GM19467 (cell line): ENCODE measurements around the gene KRT16.
"Not testable (repeated sequence)": the region's sequence is repeated elsewhere in the genome, so short reads cannot be mapped to it uniquely, and the experiment has no call there.

ENCODE experiments used
- ATAC-seq: cut with Tn5 transposase; IDR thresholded peaks from one replicate; pipeline ENCODE4 v1.9.1; 2021; ENCODE audit warnings: mild to moderate bottlenecking, moderate library complexity; ENCODE audit not compliant: unreplicated experiment

Gene KRT16

DNA sequence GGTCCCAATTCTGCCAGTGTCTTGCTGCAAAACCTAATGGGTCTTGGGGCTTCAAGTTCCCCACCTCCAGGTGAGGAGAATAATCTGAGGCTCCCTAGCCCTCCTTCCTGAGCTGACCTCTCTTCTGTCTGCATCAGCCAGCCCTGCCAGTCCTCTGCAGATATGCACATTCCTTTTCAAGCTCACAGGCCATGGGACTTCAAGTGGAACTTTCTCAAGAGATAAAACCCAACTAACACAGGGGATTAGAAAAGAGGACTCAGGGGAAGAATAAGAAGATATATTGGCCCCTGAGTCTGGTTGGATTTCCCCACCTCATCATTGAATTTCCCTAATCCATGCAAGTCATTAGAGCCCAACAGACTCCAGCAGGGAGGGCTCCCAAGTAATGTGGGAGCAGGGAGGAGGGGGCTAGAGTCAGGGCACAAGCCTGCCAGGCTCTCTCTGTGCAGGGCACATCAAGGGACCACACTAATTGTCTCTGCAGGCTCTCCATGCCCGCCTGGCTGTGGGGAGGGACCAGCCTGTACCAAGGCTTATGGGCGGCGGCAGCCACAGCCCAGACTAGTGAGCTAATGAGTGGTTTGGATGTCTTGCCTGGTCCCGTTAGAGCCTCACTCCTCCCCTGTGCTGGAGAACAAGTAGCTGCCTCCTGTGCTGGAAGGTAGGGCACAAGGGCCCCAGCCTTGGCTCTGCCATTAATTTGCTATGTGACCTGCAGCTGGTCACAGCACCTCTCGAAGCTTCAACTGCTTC lies 27.1 kb downstream of the KRT16 start:
- no peak for ATAC-seq

DNA sequence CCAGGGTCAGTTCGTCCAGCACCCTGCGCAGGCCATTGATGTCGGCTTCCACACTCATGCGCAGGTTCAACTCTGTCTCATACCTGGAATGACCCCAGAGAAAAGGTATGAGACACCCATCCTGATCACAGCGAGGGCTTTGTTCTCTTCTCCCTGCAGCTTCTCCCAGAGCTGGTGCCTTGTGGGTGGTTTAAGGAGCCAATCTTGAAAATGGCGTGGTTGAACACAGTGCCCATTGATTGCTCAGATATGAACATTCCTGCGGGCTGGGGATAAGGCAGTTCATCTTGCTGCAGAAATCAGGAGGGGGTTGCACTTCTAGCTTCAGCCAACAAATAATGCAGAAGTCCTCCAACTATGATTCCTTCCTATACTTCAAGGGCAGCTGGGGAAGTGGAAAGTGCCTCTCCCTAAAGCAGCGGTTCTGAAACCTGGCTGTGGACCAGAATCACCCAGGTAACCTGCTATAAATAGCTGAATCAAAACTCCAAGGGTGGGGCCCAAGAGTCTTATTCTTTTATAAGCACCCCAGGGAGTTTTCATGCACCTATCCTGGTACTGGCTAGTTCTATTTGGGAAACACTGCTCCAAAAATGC lies 28.1 kb downstream of the KRT16 start:
- ATAC-seq = not testable (repeated sequence)

DNA sequence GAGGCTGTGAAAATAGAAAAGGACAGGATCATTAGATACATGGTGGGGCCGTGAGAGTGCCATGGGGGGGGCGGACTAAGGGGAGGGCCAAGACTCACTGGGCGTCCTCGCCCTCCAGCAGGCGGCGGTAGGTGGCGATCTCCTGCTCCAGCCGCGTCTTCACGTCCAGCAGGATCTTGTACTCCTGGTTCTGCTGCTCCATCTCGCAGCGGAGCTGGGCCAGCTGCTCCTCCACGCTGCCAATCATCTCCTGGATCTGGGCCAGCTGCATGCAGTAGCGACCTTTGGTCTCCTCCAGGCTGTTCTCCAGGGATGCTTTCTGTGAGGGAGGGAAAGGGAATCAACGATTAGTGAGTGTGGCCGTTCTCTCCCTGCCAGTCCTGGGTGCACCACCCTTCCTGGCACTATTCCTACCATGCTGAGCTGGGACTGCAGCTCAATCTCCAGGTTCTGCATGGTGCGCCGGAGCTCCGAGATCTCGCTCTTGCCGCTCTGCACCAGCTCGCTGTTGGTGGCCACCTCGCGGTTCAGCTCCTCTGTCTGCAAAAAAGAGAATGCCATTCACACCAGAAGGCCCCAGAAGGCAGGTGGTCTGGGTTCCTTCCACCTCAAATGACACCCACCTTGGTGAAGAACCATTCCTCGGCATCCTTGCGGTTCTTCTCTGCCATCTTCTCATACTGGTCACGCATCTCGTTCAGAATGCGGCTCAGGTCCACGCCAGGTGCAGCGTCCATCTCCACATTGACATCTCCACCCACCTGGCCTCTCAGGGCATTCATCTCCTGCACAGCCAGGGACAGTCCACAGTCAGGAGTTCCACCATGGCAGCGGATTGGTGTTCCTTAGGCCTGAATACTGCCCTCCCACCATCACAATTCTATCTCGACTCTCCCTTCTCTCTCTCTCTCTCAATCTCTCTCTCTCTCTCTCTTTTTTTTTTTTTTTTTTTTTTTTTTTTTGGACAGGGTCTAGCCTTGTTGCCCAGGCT lies 29.1 kb downstream of the KRT16 start:
- no peak for ATAC-seq

DNA sequence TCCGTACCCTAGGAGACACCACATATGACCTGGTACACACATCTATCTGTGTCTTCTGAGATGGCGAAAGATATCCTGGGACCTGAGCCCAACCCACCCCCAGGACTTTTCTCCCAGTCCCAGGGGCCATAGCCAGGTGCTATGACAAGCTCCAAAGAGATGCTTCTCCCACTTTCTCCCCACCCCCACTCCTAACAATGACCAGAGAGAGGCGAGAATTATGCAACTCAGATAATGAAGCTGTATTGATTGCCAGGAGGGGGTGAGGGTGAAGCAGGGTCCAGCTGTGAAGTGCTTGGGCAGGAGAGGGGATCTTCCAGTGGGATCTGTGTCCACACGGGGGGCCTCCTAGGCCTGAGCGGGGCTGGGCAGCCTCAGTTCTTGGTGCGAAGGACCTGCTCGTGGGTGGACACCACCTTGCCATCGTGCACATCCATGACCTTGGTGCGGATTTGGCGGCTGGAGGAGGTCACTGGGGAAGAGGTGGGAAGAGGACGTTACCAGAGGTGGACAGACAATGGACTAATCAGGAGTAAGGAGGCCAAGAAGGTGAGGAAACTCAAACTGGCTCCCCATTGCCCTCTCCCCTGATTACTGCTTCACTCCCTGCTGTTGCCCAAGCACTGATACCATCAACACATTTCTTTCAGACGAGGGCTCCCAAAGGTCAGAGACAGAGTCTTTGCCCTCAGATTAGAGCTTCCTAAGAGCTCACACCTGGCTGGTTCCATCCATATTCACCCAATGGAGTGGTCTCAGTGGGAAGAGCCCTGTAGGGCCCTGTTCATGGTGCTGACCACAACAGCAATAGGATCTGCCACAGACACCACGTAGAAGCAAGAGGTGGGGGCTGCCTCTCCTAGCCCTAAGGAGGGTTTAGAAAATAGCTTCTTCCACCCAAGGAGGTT lies 30.3 kb downstream of the KRT16 start:
- ATAC-seq = not testable (repeated sequence)

DNA sequence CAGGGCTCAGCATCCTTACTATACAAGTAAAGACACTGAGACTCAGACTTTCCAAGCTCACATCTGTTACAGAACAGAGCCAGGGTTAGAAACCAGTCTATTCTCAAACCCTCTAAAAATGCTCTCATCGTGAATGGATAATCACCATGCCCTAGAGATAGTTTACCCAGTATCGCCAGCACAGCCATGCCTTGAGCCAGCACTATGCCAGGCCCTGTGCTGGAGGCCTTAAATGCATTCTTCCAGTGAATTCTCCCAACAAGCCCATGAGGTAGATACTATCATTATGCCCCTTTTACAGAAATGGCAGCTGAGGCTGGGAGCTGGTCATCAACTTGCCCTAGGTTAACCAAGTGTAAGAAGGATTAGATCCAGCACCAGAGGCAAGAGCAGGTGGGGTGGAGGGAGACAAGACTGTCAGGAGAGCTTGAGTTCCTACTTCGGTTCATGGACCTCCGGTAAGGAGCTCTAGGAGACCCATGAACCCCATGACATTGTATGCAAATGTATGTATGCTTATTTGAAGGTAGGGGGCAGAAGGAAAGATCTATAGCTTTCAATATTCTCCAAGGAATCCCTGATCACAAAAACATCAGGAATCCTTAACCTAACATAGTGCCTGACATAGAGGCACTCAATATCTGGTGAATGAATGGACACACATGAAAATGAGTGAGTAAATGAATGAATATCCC lies 31.1 kb downstream of the KRT16 start:
- no peak for ATAC-seq

DNA sequence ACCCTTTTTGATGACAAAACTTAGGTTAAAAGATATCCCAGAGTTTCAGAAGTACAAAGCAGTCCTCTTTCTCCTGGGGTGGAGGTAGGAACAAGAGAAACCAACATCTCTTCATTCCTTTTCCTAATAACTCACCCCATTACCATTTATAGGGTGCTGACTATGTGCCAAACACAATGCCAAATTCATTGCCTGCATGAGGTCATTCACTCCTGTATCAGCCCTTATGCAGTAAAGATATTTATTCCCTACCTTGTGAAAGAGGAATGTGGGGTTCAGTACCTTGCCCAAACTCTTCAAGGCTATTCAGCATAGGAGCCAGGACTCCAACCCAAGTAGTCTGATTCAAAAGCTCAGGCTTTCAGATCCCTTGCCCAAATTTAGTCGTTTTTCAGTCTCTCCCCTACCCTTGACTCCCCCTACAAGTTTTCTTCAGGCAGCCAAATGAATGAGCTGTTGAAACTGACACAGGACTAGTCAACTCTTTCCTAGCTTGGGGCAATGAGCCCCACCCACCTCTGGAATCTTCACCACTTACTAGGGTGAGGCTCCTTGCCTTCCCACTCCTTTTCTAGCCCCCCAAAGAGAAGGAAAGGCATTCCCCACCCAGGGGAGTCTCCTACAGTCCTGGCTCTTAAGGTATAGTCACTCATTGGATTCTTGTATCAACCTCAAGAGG lies 31.7 kb downstream of the KRT16 start:
- ATAC-seq = no peak

DNA sequence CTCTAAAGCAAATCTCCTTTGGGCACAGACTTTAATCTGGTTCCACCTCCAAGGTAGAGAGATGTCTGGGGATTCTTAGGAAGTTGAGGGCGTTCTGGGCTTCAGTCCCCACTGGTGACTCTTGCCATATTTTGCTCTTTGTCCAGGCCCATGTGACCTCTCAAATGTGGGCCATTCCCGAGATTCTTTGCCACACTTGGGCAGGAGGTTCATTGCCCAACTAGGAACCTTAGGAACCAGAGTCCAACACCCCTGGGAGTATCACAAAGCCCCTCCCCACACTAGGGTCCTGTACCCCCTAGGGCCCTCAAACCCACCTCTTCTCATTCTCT lies 32.4 kb downstream of the KRT16 start:
- ATAC-seq = no peak

DNA sequence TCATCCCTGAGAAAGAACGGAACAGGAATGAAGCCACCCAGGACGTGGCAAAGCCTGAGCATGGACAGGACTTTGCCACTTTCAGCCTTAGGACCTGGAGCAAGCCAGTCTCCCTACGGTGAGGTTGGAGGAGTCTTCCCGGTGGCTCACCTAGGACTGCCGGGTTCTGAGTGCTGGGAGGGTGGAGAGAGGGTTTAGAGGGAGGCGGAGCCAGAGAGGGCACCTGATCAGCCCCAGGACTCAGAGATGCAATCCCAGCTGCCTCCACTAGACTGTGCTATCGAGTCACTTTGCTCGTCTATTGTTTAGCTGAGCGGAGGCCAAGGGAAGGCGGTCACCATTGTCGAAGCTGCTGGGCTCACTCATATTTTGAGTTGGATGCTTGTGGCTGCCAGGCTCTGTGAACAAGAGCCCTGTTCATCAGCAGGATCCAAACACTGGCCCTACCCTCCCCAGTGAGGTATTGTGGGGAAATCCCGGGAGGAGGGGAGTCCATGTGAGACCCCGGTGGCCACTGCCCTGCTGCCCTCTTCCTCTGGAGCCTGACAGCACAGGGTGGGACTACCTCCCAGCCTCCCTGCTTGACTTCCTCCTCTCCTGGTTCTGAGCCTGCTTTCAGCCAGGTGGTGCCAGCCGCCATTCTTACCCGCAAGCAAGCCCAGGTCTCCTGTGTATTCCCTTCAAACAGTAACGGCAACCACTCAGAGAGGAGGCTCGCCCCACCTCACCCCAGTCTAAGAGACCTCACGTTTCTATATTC lies 32.9 kb downstream of the KRT16 start:
- no peak for ATAC-seq

DNA sequence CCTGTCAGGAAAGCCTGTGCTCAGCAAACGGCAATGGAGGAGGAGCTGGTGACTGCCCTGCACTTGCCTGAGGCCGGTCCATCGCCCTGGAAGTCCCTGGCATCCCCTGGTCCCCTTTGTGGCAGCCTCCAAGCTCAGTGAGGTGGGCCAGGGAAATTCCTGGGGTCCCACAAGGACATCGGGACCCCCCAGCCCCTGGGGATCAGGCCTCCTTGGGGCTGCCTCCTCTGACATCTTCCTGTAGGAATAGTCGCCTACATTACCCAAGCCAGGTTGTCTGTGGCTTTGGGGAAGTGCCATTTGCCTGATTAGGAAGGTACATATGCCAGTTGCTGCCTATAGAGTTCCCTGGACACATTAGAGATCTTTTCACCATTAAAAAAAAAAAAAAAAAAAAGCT lies 33.6 kb downstream of the KRT16 start:
- ATAC-seq = no peak

DNA sequence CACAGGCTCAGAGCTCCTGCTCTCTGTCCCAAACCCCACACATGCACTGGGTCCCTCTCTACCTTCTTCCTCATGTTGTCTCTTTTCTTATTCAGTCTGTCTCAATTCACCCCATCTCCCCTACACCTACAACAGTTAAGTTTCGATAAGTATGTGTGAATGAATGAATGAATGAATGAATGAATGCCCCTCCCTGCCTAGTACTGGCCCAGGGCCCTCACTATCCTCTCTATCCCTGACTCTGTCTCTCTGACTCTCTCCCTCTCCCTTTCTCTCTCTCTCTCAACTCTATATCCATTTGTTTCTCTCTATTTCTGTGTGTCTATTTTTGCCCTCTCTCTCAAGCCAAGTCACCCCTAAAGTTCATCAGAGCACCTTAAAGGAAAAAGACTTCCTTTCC lies 34.0 kb downstream of the KRT16 start:
- ATAC-seq = no peak

DNA sequence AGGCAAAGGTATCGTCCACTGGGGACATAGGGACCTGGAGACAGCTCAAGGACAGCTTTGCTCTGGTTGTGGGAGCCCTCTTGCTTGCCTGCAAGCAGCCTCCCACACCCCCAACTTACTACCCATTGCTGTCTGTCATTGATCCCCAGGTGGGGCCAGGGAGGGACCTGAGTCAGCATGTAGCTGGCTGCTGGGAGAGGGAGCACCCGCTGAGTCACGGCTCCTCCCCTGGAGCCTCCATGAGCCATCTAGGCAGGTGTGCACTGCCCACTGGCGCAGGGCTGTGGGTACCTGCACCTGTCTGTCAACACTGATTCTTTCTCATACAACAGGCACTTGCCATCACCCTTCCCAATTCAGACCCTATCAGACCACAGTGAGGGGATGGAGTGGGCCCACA lies 35.8 kb downstream of the KRT16 start:
- ATAC-seq = not testable (repeated sequence)

DNA sequence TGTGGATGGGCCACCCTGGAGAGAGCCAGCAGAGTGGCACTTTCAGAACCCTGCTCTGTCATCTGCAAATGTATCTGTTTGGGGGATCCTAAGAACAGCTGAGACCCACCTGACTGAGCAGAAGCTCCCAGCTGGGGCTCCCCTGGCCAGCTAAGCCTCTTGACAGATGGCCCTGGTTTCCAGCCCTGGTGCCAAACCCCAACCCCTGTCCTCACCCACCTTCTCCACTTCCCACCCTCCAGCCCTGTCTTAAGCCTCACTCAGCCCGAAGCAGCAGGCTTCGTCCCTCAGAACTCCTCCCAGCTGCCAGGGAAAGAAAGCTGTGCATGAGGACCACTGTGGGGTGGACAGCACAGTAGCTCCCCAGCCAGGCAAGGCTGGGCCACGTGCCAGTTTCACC lies 37.2 kb downstream of the KRT16 start:
- no peak for ATAC-seq

DNA sequence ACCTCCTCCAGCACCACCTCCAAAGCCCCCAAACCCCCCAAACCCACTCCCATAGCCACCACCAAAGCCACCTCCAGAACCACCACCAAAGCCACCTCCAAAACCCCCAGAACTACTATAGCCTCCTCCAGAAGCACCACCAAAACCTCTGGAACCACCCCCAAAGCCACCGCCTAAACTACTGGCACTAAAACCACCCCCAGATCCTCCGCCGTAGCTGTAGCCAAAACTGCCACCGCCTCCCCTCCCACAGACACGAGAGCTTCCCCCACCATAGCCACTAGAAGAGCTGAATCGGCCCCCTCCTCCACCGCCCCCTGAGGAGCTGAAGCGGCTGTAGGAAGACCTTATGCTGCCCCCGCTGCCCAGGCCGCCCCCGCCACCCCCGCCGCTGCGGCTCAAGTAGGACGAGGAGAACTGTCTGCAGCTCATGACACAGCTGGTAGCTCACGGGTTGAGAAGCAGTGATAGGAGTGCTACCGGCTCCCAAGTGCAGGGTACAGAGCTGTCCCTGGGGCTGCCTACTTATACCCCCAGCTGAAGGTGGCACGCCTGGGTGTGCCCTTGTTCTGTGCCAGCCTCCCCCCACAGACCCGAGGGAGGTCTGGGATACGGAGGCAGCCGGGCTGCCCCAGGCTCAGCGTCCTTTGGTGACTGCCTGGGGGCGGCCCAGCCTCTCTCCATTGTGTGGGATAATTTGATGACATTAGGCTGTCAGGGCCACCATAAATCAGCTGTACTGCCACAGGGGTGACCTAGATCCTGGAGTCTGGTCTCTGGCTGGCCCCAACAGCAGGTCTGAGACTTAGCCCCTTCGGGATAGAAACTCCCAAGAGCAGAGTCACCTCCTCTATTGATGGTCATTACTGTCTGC lies 40.8 kb downstream of the KRT16 start, which contains the start of gene KRT9:
Gene KRT9, minus strand, starts transcription at position 499 of the 874 bp plus-strand sequence. Its CDS starts 67 bp downstream, at position 432.
- no peak for ATAC-seq

DNA sequence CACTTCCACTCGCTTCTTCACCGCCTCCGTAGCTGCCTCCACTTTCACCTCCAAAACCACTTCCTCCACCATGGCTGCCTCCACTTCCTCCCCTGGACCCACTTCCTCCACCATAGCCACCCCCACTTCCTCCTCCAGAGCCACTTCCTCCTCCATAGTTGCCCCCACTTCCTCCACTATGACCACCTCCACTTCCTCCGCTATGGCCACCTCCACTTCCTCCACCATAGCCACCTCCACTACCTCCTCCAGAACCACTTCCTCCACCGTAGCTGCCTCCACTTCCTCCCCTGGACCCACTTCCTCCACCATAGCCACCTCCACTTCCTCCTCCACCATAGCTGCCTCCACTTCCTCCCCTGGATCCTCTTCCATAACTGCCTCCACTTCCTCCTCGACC lies 45.2 kb downstream of the KRT16 start:
- ATAC-seq = no peak

DNA sequence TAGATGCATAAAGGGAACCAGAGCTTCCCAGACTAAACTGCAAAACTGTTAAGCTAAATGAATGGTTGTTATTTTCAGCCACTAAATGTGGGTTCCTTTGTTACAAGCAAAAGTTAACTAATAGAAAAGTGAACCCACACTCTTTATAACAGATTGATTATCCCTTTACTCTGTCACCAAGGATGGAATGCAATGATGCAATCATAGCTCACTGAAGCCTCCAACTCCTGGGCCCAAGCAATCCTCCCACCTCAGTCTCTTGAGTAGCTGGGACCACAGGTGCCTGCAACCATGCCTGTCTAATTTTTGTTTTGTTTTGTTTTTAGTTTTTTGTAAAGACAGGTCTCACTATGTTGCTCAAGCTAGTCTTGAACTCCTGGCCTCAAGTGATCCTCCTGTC lies 47.2 kb downstream of the KRT16 start:
- no peak for ATAC-seq

DNA sequence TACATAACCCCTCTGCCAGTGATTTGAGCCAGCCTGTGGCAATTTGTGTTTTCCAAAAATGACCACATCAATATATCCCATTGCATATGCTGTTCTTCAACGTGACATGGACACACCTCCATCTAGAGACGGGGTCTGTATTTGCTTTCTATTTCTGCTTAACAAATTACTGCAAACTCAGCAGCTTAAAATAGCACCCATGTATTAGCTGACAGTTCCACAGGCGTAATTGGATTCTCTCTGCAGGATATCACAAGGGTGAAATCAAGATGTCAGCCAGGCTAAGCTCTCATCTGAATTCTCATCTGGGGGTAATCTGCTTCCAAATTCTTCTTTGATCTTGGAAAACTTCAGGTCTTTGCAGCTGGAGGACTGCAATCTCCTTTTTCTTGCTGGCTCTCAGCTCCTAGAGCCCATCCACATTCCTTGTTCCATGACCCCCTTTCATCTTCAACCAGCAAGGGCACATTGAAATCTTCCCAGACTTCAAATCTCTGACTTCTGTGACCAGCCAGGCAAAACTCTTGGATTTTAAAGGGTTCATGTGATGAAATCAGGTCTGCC lies 48.9 kb downstream of the KRT16 start:
- ATAC-seq = no peak

DNA sequence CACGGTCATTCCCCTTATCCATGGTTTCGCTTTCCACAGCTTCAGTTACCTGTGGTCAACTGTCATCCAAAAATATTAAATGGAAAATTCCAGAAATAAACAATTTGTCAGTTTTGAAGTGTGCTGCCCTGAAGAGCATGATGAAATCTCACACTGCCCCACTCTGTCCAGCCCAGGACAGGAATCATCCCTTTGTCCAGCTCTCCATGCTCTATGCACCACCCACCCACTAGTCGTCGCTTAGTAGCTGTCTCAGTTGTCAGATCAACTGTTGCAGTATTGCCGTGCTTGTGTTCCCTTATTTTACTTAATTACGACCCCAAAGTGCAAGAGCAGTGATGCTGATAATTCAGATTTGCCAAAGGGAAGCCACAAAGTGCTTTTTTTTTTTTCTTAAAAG lies 51.0 kb downstream of the KRT16 start:
- ATAC-seq = no peak
